Liver (tissue), 3 donors: Measurements from ENCODE around the gene THBS1.

Experiments used
- EGR1 ChIP-seq, 2 donors: IDR thresholded peaks; 2 replicates each; pipeline ENCODE4 v1.6.1; 2016 to 2018; ENCODE audit warnings: antibody characterized with exemption in 2 of 2, low read depth in 2 of 2
- FOXA1 ChIP-seq: IDR thresholded peaks from 2 replicates; pipeline ENCODE4 v1.6.1; 2016; ENCODE audit warnings: antibody characterized with exemption
- TF ChIP-seq, protein P1 (sequence below): fragments of 150-350 bp; IDR thresholded peaks from 2 replicates; pipeline ENCODE4 v1.5.1; 2017; ENCODE audit warnings: improper control_type of control experiment, low read depth, low read length; ENCODE audit not compliant: missing input control
- donor health status: healthy.
- donor health status: healthy.

DNA sequence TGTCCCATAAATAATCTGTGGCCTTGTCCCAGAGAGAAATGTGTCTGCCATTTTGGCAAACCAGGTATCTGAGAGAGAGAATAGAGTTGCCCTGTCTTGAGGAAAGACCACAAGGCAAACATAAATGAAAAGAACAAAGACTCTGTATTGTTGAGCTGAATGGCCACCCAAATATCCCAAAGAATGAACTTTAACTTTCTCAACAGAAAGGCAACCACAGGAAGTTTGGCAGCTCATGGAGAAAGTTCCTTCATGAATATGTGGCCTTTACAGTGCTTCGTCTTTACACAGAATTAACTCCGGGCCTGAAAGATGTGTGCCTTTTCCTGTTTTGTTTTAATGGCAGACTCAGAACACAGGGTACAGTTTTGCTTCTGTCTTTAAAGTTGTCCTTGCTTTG lies 41.4 kb upstream of the THBS1 start:
- TF ChIP-seq, protein P1, sequence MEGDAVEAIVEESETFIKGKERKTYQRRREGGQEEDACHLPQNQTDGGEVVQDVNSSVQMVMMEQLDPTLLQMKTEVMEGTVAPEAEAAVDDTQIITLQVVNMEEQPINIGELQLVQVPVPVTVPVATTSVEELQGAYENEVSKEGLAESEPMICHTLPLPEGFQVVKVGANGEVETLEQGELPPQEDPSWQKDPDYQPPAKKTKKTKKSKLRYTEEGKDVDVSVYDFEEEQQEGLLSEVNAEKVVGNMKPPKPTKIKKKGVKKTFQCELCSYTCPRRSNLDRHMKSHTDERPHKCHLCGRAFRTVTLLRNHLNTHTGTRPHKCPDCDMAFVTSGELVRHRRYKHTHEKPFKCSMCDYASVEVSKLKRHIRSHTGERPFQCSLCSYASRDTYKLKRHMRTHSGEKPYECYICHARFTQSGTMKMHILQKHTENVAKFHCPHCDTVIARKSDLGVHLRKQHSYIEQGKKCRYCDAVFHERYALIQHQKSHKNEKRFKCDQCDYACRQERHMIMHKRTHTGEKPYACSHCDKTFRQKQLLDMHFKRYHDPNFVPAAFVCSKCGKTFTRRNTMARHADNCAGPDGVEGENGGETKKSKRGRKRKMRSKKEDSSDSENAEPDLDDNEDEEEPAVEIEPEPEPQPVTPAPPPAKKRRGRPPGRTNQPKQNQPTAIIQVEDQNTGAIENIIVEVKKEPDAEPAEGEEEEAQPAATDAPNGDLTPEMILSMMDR: no peak
- TF ChIP-seq EGR1 (IDR thresholded peaks at IDR 0.05; ENCODE audit: low read depth in 2 of 2): no peak
- TF ChIP-seq FOXA1: no peak
